ENCODE results near the gene EPHB6.

DNA sequence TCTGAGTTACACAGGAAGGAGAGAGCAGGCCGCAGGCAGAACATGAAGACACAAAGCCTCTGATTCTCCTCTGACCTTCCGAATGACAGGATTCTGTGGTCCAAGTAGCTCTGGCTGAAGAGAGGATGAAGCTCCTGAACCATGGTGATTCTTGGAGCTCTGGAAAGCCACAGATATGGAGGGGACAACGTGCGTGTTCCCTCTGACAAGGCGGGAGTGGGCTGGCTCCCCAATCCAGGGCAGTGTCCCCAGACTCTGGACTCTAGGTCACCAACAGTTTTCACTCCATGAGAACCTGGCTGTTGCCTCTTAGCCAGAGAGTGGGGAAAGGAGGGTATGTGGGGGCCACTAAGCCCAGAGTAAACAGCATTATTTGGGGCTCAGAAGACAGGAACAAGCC, 38.1 kb downstream of the EPHB6 start:
- TF ChIP-seq, protein P1, sequence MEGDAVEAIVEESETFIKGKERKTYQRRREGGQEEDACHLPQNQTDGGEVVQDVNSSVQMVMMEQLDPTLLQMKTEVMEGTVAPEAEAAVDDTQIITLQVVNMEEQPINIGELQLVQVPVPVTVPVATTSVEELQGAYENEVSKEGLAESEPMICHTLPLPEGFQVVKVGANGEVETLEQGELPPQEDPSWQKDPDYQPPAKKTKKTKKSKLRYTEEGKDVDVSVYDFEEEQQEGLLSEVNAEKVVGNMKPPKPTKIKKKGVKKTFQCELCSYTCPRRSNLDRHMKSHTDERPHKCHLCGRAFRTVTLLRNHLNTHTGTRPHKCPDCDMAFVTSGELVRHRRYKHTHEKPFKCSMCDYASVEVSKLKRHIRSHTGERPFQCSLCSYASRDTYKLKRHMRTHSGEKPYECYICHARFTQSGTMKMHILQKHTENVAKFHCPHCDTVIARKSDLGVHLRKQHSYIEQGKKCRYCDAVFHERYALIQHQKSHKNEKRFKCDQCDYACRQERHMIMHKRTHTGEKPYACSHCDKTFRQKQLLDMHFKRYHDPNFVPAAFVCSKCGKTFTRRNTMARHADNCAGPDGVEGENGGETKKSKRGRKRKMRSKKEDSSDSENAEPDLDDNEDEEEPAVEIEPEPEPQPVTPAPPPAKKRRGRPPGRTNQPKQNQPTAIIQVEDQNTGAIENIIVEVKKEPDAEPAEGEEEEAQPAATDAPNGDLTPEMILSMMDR (IDR thresholded peaks at IDR 0.05): no peak
- TF ChIP-seq POLR2AphosphoS5 (IDR thresholded peaks at IDR 0.05): no peak
- no peak for TF ChIP-seq POLR2A (IDR thresholded peaks at IDR 0.05)
- no peak for TF ChIP-seq EP300 (IDR thresholded peaks at IDR 0.05)

Measured in upper lobe of left lung (tissue), 4 donors.